Panc1 (cell line): ENCODE results near the gene SLC2A6.

Source experiments
- POLR2AphosphoS5 ChIP-seq: IDR thresholded peaks from 2 replicates; pipeline ENCODE4 v1.6.1; 2012; ENCODE audit warnings: mild to moderate bottlenecking, low read depth, low read length, moderate library complexity
- TF ChIP-seq, protein P1 (sequence below): fragments of 450-650 bp; IDR thresholded peaks from 2 replicates; pipeline ENCODE4 v1.5.1; 2017; ENCODE audit warnings: mild to moderate bottlenecking
- TF ChIP-seq, protein P2 (sequence below), 2 experiments: IDR thresholded peaks; 2 replicates each; pipeline ENCODE4 v1.6.1; 2011 to 2012; ENCODE audit warnings: low read depth in 2 of 2, control low read depth in 1 of 2, low read length in 1 of 2, mild to moderate bottlenecking in 1 of 2, moderate library complexity in 1 of 2; ENCODE audit not compliant: insufficient read depth in 1 of 2

DNA sequence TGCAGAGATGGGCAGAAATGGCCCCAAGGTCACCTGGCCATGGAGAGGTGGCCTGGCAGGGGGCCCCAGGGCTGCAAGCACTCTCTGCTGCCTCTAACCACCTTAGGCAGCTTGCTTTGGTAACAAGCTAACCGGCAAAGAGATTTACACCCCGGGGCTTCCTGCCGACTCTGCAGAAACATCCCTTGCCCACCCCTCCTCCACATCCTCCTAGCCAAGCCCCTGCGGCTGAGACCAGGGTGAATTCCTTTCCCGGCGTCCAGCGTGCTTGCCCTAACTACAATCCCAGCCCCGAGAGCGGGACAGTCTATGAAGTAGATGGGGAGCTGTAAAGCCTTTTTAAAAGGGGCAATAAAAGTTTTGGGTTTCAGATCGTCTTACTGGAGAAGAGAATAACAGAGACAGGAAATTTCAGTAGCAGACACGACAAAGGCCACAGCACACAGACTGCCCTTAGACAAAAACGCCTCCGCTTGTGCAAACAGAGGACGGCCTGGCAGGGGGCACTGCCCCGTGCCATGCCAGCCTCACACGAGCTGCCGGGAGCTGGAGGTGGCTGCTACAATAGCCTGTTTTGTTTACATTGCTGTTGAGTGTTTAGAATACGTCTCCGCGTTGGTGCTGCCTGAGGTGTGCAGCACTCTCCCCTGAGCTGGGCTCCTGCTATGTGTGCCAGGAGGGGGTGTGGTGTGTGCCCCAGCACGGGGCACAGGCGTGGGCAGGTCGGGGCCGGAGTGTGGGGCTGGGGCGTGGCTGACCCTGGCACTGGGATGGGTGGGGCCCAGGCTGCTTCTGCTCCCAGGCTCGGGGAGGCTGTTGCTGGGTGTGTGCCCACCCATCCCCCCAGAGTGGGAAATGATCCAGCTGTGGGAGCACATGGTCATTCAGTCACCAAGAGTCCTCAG is 30.5 kb upstream of the SLC2A6 start:
- TF ChIP-seq, protein P1, sequence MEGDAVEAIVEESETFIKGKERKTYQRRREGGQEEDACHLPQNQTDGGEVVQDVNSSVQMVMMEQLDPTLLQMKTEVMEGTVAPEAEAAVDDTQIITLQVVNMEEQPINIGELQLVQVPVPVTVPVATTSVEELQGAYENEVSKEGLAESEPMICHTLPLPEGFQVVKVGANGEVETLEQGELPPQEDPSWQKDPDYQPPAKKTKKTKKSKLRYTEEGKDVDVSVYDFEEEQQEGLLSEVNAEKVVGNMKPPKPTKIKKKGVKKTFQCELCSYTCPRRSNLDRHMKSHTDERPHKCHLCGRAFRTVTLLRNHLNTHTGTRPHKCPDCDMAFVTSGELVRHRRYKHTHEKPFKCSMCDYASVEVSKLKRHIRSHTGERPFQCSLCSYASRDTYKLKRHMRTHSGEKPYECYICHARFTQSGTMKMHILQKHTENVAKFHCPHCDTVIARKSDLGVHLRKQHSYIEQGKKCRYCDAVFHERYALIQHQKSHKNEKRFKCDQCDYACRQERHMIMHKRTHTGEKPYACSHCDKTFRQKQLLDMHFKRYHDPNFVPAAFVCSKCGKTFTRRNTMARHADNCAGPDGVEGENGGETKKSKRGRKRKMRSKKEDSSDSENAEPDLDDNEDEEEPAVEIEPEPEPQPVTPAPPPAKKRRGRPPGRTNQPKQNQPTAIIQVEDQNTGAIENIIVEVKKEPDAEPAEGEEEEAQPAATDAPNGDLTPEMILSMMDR = no peak
- TF ChIP-seq, protein P2, sequence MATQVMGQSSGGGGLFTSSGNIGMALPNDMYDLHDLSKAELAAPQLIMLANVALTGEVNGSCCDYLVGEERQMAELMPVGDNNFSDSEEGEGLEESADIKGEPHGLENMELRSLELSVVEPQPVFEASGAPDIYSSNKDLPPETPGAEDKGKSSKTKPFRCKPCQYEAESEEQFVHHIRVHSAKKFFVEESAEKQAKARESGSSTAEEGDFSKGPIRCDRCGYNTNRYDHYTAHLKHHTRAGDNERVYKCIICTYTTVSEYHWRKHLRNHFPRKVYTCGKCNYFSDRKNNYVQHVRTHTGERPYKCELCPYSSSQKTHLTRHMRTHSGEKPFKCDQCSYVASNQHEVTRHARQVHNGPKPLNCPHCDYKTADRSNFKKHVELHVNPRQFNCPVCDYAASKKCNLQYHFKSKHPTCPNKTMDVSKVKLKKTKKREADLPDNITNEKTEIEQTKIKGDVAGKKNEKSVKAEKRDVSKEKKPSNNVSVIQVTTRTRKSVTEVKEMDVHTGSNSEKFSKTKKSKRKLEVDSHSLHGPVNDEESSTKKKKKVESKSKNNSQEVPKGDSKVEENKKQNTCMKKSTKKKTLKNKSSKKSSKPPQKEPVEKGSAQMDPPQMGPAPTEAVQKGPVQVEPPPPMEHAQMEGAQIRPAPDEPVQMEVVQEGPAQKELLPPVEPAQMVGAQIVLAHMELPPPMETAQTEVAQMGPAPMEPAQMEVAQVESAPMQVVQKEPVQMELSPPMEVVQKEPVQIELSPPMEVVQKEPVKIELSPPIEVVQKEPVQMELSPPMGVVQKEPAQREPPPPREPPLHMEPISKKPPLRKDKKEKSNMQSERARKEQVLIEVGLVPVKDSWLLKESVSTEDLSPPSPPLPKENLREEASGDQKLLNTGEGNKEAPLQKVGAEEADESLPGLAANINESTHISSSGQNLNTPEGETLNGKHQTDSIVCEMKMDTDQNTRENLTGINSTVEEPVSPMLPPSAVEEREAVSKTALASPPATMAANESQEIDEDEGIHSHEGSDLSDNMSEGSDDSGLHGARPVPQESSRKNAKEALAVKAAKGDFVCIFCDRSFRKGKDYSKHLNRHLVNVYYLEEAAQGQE (IDR thresholded peaks at IDR 0.05; ENCODE audit: insufficient read depth in 1 of 2, low read depth in 2 of 2, low read length in 1 of 2) = no peak
- no peak for TF ChIP-seq POLR2AphosphoS5
